Stimulated activated CD8-positive, alpha-beta memory T cell treated with anti-CD3 and anti-CD28 coated beads, Interleukin-12 subunit alpha, Interleukin-12 subunit beta, amount 100 ng/mL, for 1 hour (primary cell): Measurements from ENCODE around the gene USP17L21.
"Not testable (repeated sequence)": the region's sequence is repeated elsewhere in the genome, so short reads cannot be mapped to it uniquely, and the experiment has no call there.

Experiments used
- DNase-seq: peaks from one replicate; pipeline ENCODE4 v3.0.0-alpha.2; 2020; ENCODE audit warnings: low read depth

USP17L21 gene, protein sequence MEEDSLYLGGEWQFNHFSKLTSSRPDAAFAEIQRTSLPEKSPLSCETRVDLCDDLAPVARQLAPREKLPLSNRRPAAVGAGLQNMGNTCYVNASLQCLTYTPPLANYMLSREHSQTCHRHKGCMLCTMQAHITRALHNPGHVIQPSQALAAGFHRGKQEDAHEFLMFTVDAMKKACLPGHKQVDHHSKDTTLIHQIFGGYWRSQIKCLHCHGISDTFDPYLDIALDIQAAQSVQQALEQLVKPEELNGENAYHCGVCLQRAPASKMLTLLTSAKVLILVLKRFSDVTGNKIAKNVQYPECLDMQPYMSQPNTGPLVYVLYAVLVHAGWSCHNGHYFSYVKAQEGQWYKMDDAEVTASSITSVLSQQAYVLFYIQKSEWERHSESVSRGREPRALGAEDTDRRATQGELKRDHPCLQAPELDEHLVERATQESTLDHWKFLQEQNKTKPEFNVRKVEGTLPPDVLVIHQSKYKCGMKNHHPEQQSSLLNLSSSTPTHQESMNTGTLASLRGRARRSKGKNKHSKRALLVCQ

DNA sequence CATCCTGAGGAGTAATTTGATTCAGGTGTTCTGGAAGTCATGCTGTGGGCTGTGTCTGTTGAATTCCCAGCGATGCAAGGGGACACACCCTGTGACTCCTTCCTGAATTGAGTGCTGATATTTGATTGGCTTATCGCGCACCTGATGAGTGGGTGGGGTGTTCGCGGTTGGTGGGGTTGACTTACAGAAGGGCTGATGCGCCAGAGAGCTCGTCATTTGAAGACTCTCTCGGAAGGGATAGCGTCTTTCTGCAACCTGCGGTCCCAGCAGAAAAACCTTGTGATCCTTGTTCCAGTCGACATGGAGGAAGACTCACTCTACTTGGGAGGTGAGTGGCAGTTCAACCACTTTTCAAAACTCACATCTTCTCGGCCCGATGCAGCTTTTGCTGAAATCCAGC, at the start of gene USP17L21:
Gene USP17L21, plus strand, starts transcription at position 301 of the 400 bp plus-strand sequence. Its CDS starts 0 bp downstream, at position 301.
- not testable (repeated sequence) for DNase-seq

DNA sequence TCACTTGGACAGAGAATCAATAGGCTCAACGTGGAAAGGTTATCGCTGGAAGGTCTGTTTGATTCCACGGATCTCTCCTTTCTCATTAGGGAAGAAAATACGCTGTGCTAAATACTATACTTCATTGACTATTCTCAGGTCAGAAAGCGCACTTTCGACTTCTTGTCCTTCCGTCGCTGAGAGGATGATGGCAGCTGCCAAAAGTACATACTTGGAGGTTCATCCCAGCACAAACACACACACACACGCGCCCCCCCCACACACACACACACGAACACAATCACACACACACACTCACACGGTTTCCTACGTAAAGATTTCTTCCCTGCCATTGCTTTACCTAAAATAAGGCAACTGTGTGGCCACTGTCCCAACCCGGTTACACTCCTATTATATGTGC, 48.0 kb upstream of the USP17L21 start:
- not testable (repeated sequence) for DNase-seq

DNA sequence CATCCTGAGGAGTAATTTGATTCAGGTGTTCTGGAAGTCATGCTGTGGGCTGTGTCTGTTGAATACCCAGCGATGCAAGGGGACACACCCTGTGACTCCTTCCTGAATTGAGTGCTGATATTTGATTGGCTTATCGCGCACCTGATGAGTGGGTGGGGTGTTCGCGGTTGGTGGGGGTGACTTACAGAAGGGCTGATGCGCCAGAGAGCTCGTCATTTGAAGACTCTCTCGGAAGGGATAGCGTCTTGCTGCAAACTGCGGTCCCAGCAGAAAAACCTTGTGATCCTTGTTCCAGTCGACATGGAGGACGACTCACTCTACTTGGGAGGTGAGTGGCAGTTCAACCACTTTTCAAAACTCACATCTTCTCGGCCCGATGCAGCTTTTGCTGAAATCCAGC, 47.6 kb upstream of the USP17L21 start, which contains the start of gene USP17L11:
Gene USP17L11, plus strand, starts transcription at position 301 of the 400 bp plus-strand sequence. Its CDS starts 0 bp downstream, at position 301.
- DNase-seq: not testable (repeated sequence)

DNA sequence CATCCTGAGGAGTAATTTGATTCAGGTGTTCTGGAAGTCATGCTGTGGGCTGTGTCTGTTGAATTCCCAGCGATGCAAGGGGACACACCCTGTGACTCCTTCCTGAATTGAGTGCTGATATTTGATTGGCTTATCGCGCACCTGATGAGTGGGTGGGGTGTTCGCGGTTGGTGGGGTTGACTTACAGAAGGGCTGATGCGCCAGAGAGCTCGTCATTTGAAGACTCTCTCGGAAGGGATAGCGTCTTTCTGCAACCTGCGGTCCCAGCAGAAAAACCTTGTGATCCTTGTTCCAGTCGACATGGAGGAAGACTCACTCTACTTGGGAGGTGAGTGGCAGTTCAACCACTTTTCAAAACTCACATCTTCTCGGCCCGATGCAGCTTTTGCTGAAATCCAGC, 42.8 kb upstream of the USP17L21 start, which contains the start of gene USP17L12:
Gene USP17L12, plus strand, starts transcription at position 301 of the 400 bp plus-strand sequence. Its CDS starts 0 bp downstream, at position 301.
- not testable (repeated sequence) for DNase-seq

DNA sequence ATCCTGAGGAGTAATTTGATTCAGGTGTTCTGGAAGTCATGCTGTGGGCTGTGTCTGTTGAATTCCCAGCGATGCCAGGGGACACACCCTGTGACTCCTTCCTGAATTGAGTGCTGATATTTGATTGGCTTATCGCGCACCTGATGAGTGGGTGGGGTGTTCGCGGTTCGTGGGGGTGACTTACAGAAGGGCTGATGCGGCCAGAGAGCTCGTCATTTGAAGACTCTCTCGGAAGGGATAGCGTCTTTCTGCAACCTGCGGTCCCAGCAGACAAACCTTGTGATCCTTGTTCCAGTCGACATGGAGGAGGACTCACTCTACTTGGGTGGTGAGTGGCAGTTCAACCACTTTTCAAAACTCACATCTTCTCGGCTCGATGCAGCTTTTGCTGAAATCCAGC, 38.1 kb upstream of the USP17L21 start, which contains the start of gene USP17L13:
Gene USP17L13, plus strand, starts transcription at position 301 of the 400 bp plus-strand sequence. Its CDS starts 0 bp downstream, at position 301.
- DNase-seq: not testable (repeated sequence)

DNA sequence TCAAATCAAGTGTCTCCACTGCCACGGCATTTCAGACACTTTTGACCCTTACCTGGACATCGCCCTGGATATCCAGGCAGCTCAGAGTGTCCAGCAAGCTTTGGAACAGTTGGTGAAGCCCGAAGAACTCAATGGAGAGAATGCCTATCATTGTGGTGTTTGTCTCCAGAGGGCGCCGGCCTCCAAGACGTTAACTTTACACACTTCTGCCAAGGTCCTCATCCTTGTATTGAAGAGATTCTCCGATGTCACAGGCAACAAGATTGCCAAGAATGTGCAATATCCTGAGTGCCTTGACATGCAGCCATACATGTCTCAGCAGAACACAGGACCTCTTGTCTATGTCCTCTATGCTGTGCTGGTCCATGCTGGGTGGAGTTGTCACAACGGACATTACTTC, 32.4 kb upstream of the USP17L21 start:
- not testable (repeated sequence) for DNase-seq

DNA sequence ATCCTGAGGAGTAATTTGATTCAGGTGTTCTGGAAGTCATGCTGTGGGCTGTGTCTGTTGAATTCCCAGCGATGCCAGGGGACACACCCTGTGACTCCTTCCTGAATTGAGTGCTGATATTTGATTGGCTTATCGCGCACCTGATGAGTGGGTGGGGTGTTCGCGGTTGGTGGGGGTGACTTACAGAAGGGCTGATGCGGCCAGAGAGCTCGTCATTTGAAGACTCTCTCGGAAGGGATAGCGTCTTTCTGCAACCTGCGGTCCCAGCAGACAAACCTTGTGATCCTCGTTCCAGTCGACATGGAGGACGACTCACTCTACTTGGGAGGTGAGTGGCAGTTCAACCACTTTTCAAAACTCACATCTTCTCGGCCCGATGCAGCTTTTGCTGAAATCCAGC, 28.6 kb upstream of the USP17L21 start, which contains the start of gene USP17L15:
Gene USP17L15, plus strand, starts transcription at position 301 of the 400 bp plus-strand sequence. Its CDS starts 0 bp downstream, at position 301.
- not testable (repeated sequence) for DNase-seq

DNA sequence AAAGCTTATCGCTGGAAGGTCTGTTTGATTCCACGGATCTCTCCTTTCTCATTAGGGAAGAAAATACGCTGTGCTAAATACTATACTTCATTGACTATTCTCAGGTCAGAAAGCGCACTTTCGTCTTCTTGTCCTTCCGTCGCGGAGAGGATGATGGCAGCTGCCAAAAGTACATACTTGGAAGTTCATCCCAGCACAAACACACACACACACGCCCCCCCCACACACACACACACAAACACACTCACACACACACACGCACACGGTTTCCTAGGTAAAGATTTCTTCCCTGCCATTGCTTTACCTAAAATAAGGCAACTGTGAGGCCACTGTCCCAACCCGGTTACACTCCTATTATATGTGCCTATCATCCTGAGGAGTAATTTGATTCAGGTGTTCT, 24.2 kb upstream of the USP17L21 start:
- DNase-seq: not testable (repeated sequence)

DNA sequence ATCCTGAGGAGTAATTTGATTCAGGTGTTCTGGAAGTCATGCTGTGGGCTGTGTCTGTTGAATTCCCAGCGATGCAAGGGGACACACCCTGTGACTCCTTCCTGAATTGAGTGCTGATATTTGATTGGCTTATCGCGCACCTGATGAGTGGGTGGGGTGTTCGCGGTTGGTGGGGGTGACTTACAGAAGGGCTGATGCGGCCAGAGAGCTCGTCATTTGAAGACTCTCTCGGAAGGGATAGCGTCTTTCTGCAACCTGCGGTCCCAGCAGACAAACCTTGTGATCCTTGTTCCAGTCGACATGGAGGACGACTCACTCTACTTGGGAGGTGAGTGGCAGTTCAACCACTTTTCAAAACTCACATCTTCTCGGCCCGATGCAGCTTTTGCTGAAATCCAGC, 19.1 kb upstream of the USP17L21 start, which contains the start of gene USP17L17:
Gene USP17L17, plus strand, starts transcription at position 301 of the 400 bp plus-strand sequence. Its CDS starts 0 bp downstream, at position 301.
- not testable (repeated sequence) for DNase-seq

DNA sequence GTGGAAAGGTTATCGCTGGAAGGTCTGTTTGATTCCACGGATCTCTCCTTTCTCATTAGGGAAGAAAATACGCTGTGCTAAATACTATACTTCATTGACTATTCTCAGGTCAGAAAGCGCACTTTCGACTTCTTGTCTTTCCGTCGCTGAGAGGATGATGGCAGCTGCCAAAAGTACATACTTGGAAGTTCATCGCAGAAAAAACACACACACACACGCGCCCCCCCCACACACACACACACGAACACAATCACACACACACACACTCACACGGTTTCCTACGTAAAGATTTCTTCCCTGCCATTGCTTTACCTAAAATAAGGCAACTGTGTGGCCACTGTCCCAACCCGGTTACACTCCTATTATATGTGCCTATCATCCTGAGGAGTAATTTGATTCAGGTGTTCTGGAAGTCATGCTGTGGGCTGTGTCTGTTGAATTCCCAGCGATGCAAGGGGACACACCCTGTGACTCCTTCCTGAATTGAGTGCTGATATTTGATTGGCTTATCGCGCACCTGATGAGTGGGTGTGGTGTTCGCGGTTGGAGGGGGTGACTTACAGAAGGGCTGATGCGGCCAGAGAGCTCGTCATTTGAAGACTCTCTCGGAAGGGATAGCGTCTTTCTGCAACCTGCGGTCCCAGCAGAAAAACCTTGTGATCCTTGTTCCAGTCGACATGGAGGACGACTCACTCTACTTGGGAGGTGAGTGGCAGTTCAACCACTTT, 14.6 kb upstream of the USP17L21 start, which contains the start of gene USP17L18:
Gene USP17L18, plus strand, starts transcription at position 678 of the 728 bp plus-strand sequence. Its CDS starts 0 bp downstream, at position 678.
- not testable (repeated sequence) for DNase-seq

DNA sequence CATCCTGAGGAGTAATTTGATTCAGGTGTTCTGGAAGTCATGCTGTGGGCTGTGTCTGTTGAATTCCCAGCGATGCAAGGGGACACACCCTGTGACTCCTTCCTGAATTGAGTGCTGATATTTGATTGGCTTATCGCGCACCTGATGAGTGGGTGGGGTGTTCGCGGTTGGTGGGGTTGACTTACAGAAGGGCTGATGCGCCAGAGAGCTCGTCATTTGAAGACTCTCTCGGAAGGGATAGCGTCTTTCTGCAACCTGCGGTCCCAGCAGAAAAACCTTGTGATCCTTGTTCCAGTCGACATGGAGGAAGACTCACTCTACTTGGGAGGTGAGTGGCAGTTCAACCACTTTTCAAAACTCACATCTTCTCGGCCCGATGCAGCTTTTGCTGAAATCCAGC, 9.6 kb upstream of the USP17L21 start, which contains the start of gene USP17L19:
Gene USP17L19, plus strand, starts transcription at position 301 of the 400 bp plus-strand sequence. Its CDS starts 0 bp downstream, at position 301.
- DNase-seq: not testable (repeated sequence)

DNA sequence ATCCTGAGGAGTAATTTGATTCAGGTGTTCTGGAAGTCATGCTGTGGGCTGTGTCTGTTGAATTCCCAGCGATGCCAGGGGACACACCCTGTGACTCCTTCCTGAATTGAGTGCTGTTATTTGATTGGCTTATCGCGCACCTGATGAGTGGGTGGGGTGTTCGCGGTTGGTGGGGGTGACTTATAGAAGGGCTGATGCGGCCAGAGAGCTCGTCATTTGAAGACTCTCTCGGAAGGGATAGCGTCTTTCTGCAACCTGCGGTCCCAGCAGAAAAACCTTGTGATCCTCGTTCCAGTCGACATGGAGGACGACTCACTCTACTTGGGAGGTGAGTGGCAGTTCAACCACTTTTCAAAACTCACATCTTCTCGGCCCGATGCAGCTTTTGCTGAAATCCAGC, 4.8 kb upstream of the USP17L21 start, which contains the start of gene USP17L20:
Gene USP17L20, plus strand, starts transcription at position 301 of the 400 bp plus-strand sequence. Its CDS starts 0 bp downstream, at position 301.
- DNase-seq: not testable (repeated sequence)

DNA sequence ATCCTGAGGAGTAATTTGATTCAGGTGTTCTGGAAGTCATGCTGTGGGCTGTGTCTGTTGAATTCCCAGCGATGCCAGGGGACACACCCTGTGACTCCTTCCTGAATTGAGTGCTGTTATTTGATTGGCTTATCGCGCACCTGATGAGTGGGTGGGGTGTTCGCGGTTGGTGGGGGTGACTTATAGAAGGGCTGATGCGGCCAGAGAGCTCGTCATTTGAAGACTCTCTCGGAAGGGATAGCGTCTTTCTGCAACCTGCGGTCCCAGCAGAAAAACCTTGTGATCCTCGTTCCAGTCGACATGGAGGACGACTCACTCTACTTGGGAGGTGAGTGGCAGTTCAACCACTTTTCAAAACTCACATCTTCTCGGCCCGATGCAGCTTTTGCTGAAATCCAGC, 4.6 kb downstream of the USP17L21 start, which contains the start of gene USP17L22:
Gene USP17L22, plus strand, starts transcription at position 301 of the 400 bp plus-strand sequence. Its CDS starts 0 bp downstream, at position 301.
- not testable (repeated sequence) for DNase-seq

DNA sequence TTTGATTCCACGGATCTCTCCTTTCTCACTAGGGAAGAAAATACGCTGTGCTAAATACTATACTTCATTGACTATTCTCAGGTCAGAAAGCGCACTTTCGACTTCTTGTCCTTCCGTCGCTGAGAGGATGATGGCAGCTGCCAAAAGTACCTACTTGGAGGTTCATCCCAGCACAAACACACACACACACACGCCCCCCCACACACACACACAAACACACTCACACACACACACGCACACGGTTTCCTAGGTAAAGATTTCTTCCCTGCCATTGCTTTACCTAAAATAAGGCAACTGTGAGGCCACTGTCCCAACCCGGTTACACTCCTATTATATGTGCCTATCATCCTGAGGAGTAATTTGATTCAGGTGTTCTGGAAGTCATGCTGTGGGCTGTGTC, 9.0 kb downstream of the USP17L21 start:
- not testable (repeated sequence) for DNase-seq
